GM18499 (cell line): ENCODE measurements around the gene METTL25.

Source experiments
- ATAC-seq: cut with Tn5 transposase; IDR thresholded peaks from one replicate; pipeline ENCODE4 v1.9.1; 2021; ENCODE audit warnings: moderate number of reproducible peaks; ENCODE audit not compliant: insufficient read depth, unreplicated experiment

METTL25 gene

GRCh38 chr12:82398879-82399278 is 40.5 kb downstream of the METTL25 start:
- no peak for ATAC-seq

DNA sequence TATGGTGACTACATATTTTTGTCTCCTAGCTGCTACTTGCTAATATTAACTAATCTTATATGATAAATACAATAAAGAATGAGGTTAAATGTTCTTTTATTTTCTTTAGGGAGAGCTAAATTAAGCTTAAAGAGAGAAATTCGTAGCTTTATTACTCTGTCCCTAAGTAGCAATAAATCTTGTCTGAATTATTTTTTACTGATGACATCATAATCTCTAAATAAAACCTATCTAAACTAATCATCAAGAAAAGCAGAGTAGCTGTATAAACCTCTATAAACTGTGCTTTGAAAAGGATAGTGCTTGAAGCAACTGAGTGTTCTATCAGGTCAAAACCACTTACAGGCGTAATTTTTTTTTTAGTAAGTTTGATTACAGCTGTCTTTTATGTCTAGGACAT is 42.5 kb downstream of the METTL25 start:
- no peak for ATAC-seq

- no peak for ATAC-seq
These were observed 48.3 kb downstream of the METTL25 start for GRCh38 chr12:82406651-82407050.

GRCh38 chr12:82407481-82407880 is 49.2 kb downstream of the METTL25 start:
- ATAC-seq, result no peak

DNA sequence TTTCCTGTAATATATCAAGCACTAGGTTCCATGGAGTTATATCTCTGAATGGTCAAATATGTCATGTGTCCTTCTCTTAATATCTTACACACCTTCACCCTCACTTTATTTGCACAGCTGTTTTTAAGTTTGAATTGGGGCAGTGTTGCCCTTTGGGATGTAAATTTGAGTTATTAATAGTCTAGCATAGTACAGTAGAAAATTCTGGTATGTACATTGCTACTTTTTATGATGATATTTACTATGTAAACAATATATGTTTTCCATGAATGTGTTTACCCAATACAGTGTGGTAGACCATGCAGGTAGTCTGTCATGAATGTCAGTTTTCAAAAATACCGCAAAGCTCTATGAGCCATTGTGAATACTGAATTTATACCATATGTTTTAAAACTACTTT is 50.5 kb downstream of the METTL25 start:
- ATAC-seq, result no peak

- no peak for ATAC-seq
These were observed 53.4 kb downstream of the METTL25 start for GRCh38 chr12:82411546-82412230.

DNA sequence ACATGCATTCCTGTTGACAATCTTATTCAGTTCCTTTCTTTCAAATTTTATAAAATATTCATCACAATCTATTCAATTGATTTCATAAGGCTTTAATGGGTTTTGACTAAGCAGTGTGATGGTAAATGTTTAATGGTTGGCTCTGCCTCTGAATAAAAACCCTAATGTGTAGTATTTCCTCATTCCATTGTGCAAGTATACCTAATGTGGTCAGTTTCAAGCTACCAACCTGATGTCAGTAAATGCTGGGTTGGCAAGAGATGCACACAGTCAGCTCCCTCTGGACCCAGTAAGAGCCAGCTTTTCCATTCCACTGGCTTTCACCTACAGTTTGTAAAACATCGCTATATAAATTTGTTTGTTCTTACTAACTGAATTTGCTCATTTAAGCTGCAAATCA is 53.9 kb downstream of the METTL25 start:
- ATAC-seq, result no peak

GRCh38 chr12:82414044-82414443 is 55.7 kb downstream of the METTL25 start:
- ATAC-seq, result no peak

DNA sequence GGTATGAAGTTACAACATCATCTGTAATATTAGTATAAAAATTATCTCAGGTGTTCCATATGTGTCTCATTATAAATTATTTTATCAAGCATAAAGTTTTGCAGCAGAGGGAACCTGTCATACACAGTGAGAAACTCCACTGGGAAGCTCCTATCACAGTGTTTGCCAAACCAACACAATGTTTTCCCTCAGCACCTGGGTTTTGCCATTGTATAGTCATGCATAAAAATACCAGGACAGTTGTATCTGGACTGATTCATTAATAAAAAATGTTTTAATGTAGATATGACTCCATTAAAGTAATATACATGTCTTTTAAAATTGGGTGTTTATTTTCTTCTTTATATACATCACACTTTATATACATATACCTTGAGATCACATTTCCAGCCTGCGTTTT is 56.6 kb downstream of the METTL25 start:
- ATAC-seq, result no peak

GRCh38 chr12:82415402-82415801 is 57.1 kb downstream of the METTL25 start:
- ATAC-seq, result no peak

DNA sequence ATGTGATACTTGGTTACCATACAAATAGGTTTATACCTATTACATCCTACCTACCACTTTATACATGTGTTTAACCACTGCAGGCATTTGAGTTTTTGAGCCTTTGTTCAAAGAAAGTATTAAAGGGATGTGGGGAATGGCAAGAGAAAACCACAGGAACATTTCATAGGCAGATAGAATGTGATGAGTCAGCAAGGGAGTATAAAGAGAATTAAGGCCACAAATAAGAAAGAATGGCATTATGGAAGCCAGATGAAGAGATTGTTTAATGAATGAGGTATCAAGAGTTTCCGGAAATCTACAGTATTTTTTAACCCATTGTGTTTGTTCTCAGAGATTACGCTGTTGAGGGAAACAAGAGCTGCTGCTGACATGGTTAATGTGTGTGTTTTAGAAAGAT is 66.9 kb downstream of the METTL25 start:
- ATAC-seq, result no peak

DNA sequence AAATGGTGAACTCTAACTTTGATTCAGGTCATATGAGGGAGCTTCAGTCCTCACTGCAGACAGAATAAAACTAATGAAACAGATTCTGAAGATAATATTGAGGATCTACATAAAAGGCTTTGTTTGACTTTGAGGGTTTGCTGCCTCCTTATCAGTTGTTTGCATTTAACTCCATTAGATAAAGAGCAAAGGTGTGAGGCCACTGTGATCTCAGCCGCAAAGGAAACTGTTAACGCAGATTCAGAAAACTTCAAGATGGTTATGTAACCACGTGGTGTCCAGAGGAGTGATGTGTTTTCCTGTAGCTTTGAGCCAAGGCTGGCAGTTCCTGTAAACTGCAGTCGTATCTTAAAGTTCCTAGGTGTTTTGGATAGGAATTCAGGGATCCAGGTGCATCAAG is 67.8 kb downstream of the METTL25 start:
- ATAC-seq, result no peak

DNA sequence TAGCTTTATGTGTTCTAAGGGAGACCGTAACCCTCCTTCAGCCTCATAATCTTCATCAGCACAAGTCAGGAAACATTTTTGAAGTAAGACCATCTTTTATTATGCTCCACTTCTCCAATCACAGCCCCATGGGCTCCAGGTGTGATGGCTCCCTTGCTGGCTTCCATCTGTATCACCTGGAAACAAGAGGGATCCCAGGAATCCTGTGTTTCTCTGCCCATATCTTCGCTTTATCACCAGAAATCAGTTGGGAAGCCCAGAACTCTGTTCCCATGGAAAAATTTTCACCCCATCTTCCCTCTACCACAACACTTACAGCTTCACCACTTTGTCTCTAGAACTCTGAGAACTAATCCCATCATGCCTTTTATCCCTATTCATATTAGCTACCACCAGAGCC is 68.3 kb downstream of the METTL25 start:
- no peak for ATAC-seq

DNA sequence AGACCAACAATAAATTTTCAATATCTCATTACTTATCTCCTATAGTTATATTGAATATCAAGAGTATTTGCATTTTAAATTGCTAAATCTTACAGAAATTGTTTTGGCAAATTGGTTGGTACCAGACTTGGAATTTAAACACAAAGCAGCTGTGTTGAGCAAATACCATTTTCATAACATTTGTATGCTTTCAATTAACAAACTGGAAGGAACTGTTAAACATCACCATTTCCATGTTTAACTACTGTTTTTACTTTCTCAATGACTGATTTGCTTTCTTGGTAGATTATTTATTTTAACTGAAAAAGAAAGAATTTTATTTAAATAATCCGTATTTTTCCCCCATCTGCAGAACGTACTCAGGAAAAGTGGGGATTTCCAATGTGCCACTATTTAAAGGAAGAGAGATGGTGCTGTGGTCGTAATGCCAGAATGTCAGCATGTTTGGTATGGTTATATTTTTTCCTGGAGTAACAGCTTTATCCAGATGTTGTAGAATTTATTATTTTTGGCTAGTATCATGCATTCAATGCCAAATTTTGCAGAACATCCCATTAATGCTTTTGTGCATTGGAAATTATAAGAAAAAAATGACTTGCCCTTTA is 72.3 kb downstream of the METTL25 start:
- ATAC-seq, result no peak

GRCh38 chr12:82434392-82434911 is 76.1 kb downstream of the METTL25 start:
- no peak for ATAC-seq

DNA sequence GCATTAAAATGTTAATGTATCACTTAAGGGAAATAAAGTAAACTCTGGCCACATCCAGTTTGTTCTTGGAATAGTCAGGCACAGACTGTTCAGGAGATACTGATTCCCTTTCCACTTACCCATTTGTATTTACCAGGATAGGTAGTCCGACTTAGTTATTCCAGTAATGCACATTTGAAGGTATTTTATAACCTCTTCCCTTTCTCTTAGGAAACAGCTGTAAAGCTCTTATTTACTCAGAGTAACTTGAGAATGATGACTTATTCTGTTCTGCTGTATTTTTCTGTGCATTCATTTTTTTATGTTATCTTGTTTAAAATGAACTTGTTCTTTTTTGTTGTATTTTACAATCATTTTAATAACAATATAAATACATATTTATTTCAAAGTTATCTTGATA is 78.0 kb downstream of the METTL25 start:
- no peak for ATAC-seq

GRCh38 chr12:82437744-82438143 is 79.4 kb downstream of the METTL25 start:
- ATAC-seq, result no peak

DNA sequence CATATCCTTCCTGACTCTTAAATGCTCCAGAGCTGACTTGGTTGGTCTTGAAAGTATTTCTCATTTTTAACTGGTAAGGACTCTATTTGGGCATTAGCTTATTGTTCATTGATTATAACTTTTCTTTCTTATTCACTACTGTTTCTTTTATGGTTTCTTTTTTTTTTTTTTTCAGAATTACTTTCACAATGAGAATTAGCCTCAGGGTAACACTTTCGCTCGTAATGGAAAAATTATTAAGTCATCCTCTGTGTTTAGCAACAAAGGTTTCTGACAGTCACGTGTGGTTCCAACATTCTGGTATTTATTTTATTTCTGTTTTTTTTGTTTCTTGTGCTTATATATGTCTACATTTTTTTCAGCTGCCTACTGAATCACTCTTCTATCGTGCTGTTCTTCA is 80.0 kb downstream of the METTL25 start:
- ATAC-seq, result no peak

DNA sequence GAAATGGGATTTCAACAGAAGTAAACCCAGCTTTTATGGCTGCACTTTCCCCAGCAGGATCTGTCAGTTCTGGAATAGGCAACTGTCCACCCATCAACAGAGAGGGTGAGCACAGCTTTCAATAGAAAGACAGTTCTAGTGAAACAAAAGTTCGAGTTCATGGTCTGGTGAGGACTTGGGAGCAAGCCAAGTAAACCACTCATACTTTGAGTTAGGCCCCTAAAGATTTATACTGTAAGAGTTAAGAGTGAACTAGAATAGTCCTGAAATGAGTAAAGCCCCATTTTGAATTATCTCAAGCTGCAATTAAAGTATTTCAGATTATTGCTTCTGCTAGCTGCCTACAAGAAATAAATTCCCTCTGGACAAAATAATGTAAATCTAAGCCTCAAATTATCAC is 82.6 kb downstream of the METTL25 start:
- ATAC-seq, result no peak

GRCh38 chr12:82448911-82449578 is 90.7 kb downstream of the METTL25 start:
- ATAC-seq, result no peak

DNA sequence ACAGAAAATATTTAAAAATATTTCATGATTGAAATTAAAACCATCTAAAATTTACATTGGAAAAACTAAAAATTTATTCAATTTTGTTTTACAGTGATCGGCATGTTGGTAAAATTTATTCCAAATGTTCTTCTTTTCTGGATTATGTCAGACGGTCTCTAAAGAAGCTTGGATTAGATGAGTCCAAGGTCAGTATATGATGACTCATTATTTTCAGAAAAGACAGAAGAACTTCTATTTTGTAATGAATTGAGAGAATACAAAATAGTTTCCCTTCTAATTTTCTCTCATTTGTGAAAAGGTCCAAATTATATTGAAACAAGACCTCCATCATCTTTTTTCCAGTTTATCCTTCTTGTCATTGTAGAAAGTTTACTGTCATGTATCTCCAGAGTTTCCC is 98.3 kb downstream of the METTL25 start:
- no peak for ATAC-seq

GRCh38 chr12:82458101-82458500 is 99.8 kb downstream of the METTL25 start:
- ATAC-seq, result no peak
